HG03095 (cell line): ENCODE results near the gene SFSWAP.
"Not testable (repeated sequence)": the region's sequence is repeated elsewhere in the genome, so short reads cannot be mapped to it uniquely, and the experiment has no call there.

Experiments
- ATAC-seq: cut with Tn5 transposase; IDR thresholded peaks from one replicate; pipeline ENCODE4 v1.9.1; 2021; ENCODE audit warnings: moderate library complexity; ENCODE audit not compliant: unreplicated experiment

Gene SFSWAP

GRCh38 chr12:131756441-131756840 lies 45.6 kb downstream of the SFSWAP start:
- no peak for ATAC-seq

GRCh38 chr12:131757111-131757510 lies 46.2 kb downstream of the SFSWAP start:
- ATAC-seq, result no peak

GRCh38 chr12:131758016-131758739 lies 47.3 kb downstream of the SFSWAP start:
- ATAC-seq, result no peak

GRCh38 chr12:131759176-131759575 lies 48.3 kb downstream of the SFSWAP start:
- ATAC-seq, result no peak

GRCh38 chr12:131761638-131762037 lies 50.7 kb downstream of the SFSWAP start:
- ATAC-seq, result no peak

GRCh38 chr12:131764738-131765137 lies 53.8 kb downstream of the SFSWAP start:
- no peak for ATAC-seq

GRCh38 chr12:131765961-131766360 lies 55.1 kb downstream of the SFSWAP start:
- no peak for ATAC-seq

GRCh38 chr12:131766382-131767107 lies 55.7 kb downstream of the SFSWAP start:
- no peak for ATAC-seq

- no peak for ATAC-seq
Observed at GRCh38 chr12:131770120-131770519, 59.2 kb downstream of the SFSWAP start.

- ATAC-seq, result no peak
Observed at GRCh38 chr12:131771965-131772364, 61.1 kb downstream of the SFSWAP start.

GRCh38 chr12:131773582-131774221 lies 62.8 kb downstream of the SFSWAP start:
- ATAC-seq, result peak; percentile 65

GRCh38 chr12:131774576-131775391 lies 63.9 kb downstream of the SFSWAP start:
- no peak for ATAC-seq

- ATAC-seq, result no peak
Observed at GRCh38 chr12:131775392-131776236, 64.7 kb downstream of the SFSWAP start.

- no peak for ATAC-seq
Observed at GRCh38 chr12:131776237-131776889, 65.5 kb downstream of the SFSWAP start.

GRCh38 chr12:131777269-131777668 lies 66.4 kb downstream of the SFSWAP start:
- ATAC-seq, result not testable (repeated sequence)

GRCh38 chr12:131779027-131779426 lies 68.1 kb downstream of the SFSWAP start:
- no peak for ATAC-seq

- no peak for ATAC-seq
Observed at GRCh38 chr12:131782061-131782460, 71.2 kb downstream of the SFSWAP start.

GRCh38 chr12:131783915-131784541 lies 73.1 kb downstream of the SFSWAP start:
- peak; percentile 76 for ATAC-seq
